Mesenchymal stem cell (in vitro differentiated cells and primary cell): ENCODE data around the gene DDC.

ENCODE experiments used
- DNase-seq: peaks from one replicate; pipeline ENCODE4 v3.0.0-alpha.2; 2013
- H2AFZ ChIP-seq: one replicate; pipeline ENCODE4 v1.6.1; 2013; ENCODE audit warnings: low read depth, mild to moderate bottlenecking, control low read depth, inconsistent platforms, low read length, moderate library complexity
- H2AK5ac ChIP-seq: 2 replicates; pipeline ENCODE4 v1.6.1; 2013; ENCODE audit warnings: low read length, moderate library complexity, mild to moderate bottlenecking, inconsistent platforms; ENCODE audit not compliant: severe bottlenecking
- H2BK120ac ChIP-seq: one replicate; pipeline ENCODE4 v1.6.1; 2013; ENCODE audit warnings: low read depth, mild to moderate bottlenecking, inconsistent platforms, low read length, moderate library complexity
- H2BK12ac ChIP-seq, 2 experiments: one replicate each; pipeline ENCODE4 v1.6.1; 2013; ENCODE audit warnings: inconsistent platforms in 2 of 2, low read length in 2 of 2, mild to moderate bottlenecking in 2 of 2, moderate library complexity in 2 of 2, control low read depth in 1 of 2
- H2BK15ac ChIP-seq: one replicate; pipeline ENCODE4 v1.6.1; 2013; ENCODE audit warnings: mild to moderate bottlenecking, low read depth, inconsistent platforms; ENCODE audit not compliant: poor library complexity, severe bottlenecking
- H2BK5ac ChIP-seq: 2 replicates; pipeline ENCODE4 v1.6.1; 2013; ENCODE audit warnings: low read depth, mild to moderate bottlenecking, low read length, control low read depth, inconsistent platforms; ENCODE audit not compliant: poor library complexity, severe bottlenecking
- H3K14ac ChIP-seq, 2 experiments: one replicate each; pipeline ENCODE4 v1.6.1; 2013; ENCODE audit warnings: inconsistent platforms in 2 of 2, low read length in 2 of 2, control low read depth in 1 of 2, mild to moderate bottlenecking in 1 of 2, moderate library complexity in 1 of 2
- H3K18ac ChIP-seq, 2 experiments: one replicate each; pipeline ENCODE4 v1.6.1; 2013; ENCODE audit warnings: inconsistent platforms in 2 of 2, low read length in 2 of 2, control low read depth in 1 of 2, low read depth in 1 of 2, mild to moderate bottlenecking in 1 of 2
- H3K23ac ChIP-seq, 2 experiments: one replicate each; pipeline ENCODE4 v1.6.1; 2013; ENCODE audit warnings: inconsistent platforms in 2 of 2, low read length in 2 of 2, mild to moderate bottlenecking in 2 of 2, moderate library complexity in 2 of 2, control low read depth in 1 of 2
- H3K27ac ChIP-seq: 2 replicates; pipeline ENCODE4 v1.5.1; 2013; ENCODE audit warnings: mild to moderate bottlenecking, moderate library complexity, low read length, control low read depth, inconsistent platforms; ENCODE audit not compliant: poor library complexity, severe bottlenecking
- H3K27me3 ChIP-seq, 2 experiments: 2 replicates each; pipeline versions ENCODE4 v1.6.1 to v1.7.0; 2013; ENCODE audit warnings: low read length in 2 of 2, mild to moderate bottlenecking in 2 of 2, moderate library complexity in 2 of 2, control low read depth in 1 of 2, inconsistent platforms in 1 of 2; ENCODE audit not compliant: control insufficient read depth in 1 of 2, insufficient read depth in 1 of 2
- H3K36me3 ChIP-seq, 2 experiments: 2 replicates each; pipeline versions ENCODE4 v1.6.1 to v1.7.0; 2013; ENCODE audit warnings: low read length in 2 of 2, control low read depth in 1 of 2, inconsistent platforms in 1 of 2, low read depth in 1 of 2, mild to moderate bottlenecking in 1 of 2; ENCODE audit not compliant: insufficient read depth in 2 of 2, control insufficient read depth in 1 of 2
- H3K4ac ChIP-seq, 2 experiments: one replicate each; pipeline ENCODE4 v1.6.1; 2013; ENCODE audit warnings: inconsistent platforms in 2 of 2, low read length in 2 of 2, mild to moderate bottlenecking in 2 of 2, moderate library complexity in 2 of 2, control low read depth in 1 of 2, low read depth in 1 of 2
- H3K4me1 ChIP-seq: 2 replicates; pipeline ENCODE4 v1.6.1; 2013; ENCODE audit warnings: low read depth, low read length, control low read depth; ENCODE audit not compliant: control insufficient read depth, insufficient read depth
- H3K4me2 ChIP-seq: 2 replicates; pipeline ENCODE4 v1.6.1; 2013; ENCODE audit warnings: low read length, mild to moderate bottlenecking, inconsistent platforms; ENCODE audit not compliant: poor library complexity, severe bottlenecking
- H3K4me3 ChIP-seq, 2 experiments: 2 replicates each; pipeline versions ENCODE4 v1.5.1 to v1.7.0; 2013; ENCODE audit warnings: low read length in 2 of 2, mild to moderate bottlenecking in 2 of 2, control low read depth in 1 of 2, low read depth in 1 of 2; ENCODE audit not compliant: insufficient read depth in 1 of 2
- H3K79me1 ChIP-seq: replicated peaks from 2 replicates; pipeline ENCODE4 v1.6.1; 2013; ENCODE audit warnings: mild to moderate bottlenecking, control low read depth, low read length, inconsistent platforms; ENCODE audit not compliant: poor library complexity, severe bottlenecking
- H3K9ac ChIP-seq: 2 replicates; pipeline ENCODE4 v1.7.0; 2013; ENCODE audit warnings: mild to moderate bottlenecking, low read length, moderate library complexity
- H3K9me3 ChIP-seq: 2 replicates; pipeline ENCODE4 v1.7.0; 2013; ENCODE audit warnings: mild to moderate bottlenecking, low read length; ENCODE audit not compliant: control insufficient read depth
- H4K8ac ChIP-seq: one replicate; pipeline ENCODE4 v1.6.1; 2013; ENCODE audit warnings: inconsistent platforms, mild to moderate bottlenecking, low read length, moderate library complexity
- H4K91ac ChIP-seq: one replicate; pipeline ENCODE4 v1.6.1; 2013; ENCODE audit warnings: mild to moderate bottlenecking, low read length, inconsistent platforms
- WGBS: methylation state at CpG from one replicate; pipeline ENCODE4 v1.1.7; 2013; ENCODE audit warnings: mixed read lengths; 5-methylcytosine and 5-hydroxymethylcytosine counted together

DDC gene

DNA sequence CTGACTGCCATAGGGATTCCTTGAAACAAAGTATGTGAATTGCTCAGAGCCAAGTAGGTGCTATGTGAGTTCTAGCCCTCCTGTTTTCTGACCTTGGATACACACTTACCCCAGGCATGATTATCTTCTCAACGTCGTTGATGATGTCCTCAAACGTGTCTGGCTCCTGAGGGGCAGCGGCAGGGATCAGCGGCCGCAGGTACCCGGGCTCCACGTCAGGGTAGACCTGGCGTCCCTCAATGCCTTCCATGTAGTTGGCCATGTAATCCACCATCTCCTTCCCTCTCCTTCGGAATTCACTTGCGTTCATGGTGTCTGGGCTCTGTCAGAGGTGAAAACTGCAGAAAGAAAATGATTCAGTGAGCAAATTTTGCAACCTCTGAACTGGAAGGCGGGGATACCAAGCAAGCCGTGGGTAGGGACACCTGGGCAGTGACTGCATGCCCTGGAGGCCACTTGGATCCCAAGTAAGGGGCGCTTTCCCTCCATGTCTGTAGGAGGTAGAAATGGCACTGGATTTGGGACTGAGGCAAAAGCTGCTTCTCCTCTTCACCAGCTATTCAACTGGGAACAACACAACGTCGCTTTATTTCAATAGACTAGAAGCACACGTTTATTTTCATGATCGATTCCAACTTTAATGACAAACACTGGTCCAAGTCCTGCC is 21.3 kb downstream of the DDC start:
- Histone ChIP-seq H3K4ac (no peak overlapping the region), H3K36me3 (no peaks in the 10 kb centered on the region), H4K8ac (no peak overlapping the region), H3K18ac (no peak overlapping the region), H3K9me3 (no peaks in the 10 kb centered on the region), H3K27ac (no peak overlapping the region), H2BK120ac (no peak overlapping the region), H3K4me2 (no peak overlapping the region), H3K23ac (no peak overlapping the region), H3K4me3 (no peak overlapping the region), H3K27me3 (peaks cover 24 to 33% of the 10 kb centered on the region in 2 experiments), H2AK5ac (no peak overlapping the region), H3K4me1 (no peaks in the 10 kb centered on the region), H3K79me1 (no peaks in the 10 kb centered on the region), H2BK5ac (no peak overlapping the region), H3K9ac (no peak overlapping the region), H3K14ac (no peak overlapping the region), H2BK12ac (no peak overlapping the region), H4K91ac (no peak overlapping the region), H2AFZ (no peak overlapping the region), H2BK15ac (peak overlapping the region; percentile 15)
- no peak for DNase-seq
- 92% methylated on average over 17 of the region's 18 CpGs for WGBS

DNA sequence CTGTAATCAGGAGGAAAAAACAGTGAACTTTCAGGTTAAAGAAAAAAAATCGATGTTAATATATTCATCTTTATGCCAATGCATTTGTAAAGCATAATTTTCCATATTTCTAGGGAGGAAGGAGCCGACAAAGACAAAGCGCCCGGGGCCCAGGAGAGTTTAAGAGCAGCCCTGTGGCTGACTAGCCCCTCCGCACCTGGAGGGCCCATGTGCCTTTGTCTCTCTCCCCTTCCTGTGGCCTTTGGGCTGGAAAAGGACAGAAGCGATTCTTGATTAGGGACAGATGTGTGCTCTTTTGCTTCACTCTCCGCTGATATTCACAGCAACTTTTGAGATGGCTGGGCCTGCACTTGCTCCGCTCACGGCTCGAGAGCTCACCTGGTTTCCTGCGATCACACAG is 23.1 kb downstream of the DDC start:
- Histone ChIP-seq H3K4ac (no peak overlapping the region), H2BK15ac (no peak overlapping the region), H3K79me1 (no peaks in the 10 kb centered on the region), H2BK5ac (no peak overlapping the region), H3K14ac (no peak overlapping the region), H2AK5ac (no peak overlapping the region), H3K4me2 (no peak overlapping the region), H4K91ac (no peak overlapping the region), H2AFZ (no peak overlapping the region), H2BK120ac (no peak overlapping the region), H3K4me1 (no peaks in the 10 kb centered on the region), H3K9me3 (no peaks in the 10 kb centered on the region), H4K8ac (no peak overlapping the region), H3K36me3 (no peaks in the 10 kb centered on the region), H3K18ac (no peak overlapping the region), H3K27ac (no peak overlapping the region), H3K27me3 (peaks cover 24 to 31% of the 10 kb centered on the region in 2 experiments), H3K23ac (no peak overlapping the region), H2BK12ac (no peak overlapping the region), H3K9ac (no peak overlapping the region), H3K4me3 (no peak overlapping the region)
- no peak for DNase-seq
- WGBS, result 87% methylated on average over 10 of the region's 11 CpGs

DNA sequence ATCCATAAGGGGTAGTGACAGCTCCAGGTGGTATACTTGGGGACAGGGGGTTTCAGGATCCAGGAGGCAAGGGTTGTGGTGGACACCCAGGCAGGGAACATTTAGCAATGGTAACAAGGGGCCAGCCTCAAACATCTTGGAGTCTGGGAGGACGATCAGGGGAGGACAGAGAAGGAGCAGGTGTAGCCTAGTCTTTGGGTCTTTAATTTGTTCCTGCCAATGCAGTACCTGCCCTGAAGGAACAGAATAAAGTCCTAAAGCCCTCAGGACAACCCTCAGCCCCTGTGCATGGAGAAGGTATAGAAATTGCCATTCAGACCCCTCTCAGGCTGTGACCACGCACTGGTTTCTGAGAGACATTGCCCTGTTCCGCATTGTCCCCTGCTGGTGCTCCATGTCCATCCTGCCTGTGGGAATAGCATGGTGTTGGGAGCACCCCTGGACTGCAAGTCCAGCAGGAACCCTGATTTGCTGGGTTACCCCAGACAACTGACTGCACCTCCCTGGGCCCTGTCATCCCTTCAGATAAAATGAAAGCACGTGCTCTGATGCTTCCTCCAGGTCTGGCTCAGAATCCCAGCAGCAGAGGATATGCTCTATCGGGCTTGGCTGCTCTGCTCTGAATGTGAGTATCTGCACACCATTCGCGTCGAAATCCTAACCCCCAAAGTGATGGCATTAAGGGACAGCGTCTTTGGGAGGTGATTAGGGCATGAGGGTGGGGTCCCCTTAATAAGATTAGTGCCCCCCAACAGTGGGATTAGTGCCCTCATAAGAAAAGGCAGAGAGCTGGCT is 24.2 kb downstream of the DDC start:
- H3K36me3 ChIP-seq, result no peaks in the 10 kb centered on the region
- H2BK5ac ChIP-seq, result no peak overlapping the region
- H2AK5ac ChIP-seq, result no peak overlapping the region
- 90% methylated on average over 9 of the region's 9 CpGs for WGBS
- no peak overlapping the region for H4K91ac ChIP-seq
- no peak overlapping the region for H3K4me2 ChIP-seq
- no peak overlapping the region for H3K14ac ChIP-seq
- H3K18ac ChIP-seq, result no peak overlapping the region
- H3K4me1 ChIP-seq, result no peaks in the 10 kb centered on the region
- no peaks in the 10 kb centered on the region for H3K79me1 ChIP-seq
- no peak overlapping the region for H3K4ac ChIP-seq
- H3K4me3 ChIP-seq, result no peak overlapping the region
- H3K9ac ChIP-seq, result no peak overlapping the region
- no peak overlapping the region for H2AFZ ChIP-seq
- H3K23ac ChIP-seq, result no peak overlapping the region
- H3K27me3 ChIP-seq, result peaks cover 16 to 31% of the 10 kb centered on the region in 2 experiments
- no peak overlapping the region for H2BK15ac ChIP-seq
- H3K27ac ChIP-seq, result no peak overlapping the region
- H2BK120ac ChIP-seq, result no peak overlapping the region
- H4K8ac ChIP-seq, result no peak overlapping the region
- H2BK12ac ChIP-seq, result no peak overlapping the region
- no peak for DNase-seq
- H3K9me3 ChIP-seq, result no peaks in the 10 kb centered on the region

DNA sequence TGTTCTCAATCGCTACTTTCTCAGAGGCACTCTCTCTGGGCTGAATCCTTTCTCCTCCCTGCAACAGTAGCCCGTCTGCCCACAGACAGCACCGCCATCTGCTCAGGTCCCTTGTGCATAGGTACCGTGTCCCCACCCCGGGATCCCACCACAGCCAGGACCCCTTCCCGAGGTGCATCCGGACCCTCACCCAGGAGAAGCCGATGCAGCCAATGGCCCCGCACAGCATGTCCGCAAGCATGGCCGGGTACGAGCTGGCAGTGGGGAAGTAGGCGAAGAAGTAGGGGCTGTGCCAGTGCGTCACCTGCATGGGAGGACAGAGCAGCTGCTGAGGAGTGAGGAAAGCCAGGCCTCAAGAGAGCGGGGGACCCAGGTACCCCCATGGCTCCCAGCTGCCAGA is 25.5 kb downstream of the DDC start:
- WGBS, result 94% methylated on average over 15 of the region's 15 CpGs
- H3K23ac ChIP-seq, result peak overlapping the region in 1 of 2 experiments; percentile 41

More for the DNA sequence above, 25.5 kb downstream of the DDC start:
- no peak overlapping the region for H4K91ac ChIP-seq
- no peak overlapping the region for H3K4me3 ChIP-seq
- no peaks in the 10 kb centered on the region for H3K79me1 ChIP-seq
- H3K18ac ChIP-seq, result no peak overlapping the region
- H3K4ac ChIP-seq, result no peak overlapping the region
- H3K36me3 ChIP-seq, result no peaks in the 10 kb centered on the region
- no peak overlapping the region for H3K27ac ChIP-seq
- no peak overlapping the region for H2BK12ac ChIP-seq
- no peak overlapping the region for H2BK120ac ChIP-seq
- no peak for DNase-seq
- peaks cover 1% of the 10 kb centered on the region for H3K4me1 ChIP-seq
- no peak overlapping the region for H3K4me2 ChIP-seq
- H2AFZ ChIP-seq, result no peak overlapping the region
- no peak overlapping the region for H2AK5ac ChIP-seq
- no peak overlapping the region for H2BK15ac ChIP-seq
- no peak overlapping the region for H4K8ac ChIP-seq
- H2BK5ac ChIP-seq, result no peak overlapping the region
- H3K14ac ChIP-seq, result no peak overlapping the region
- H3K9ac ChIP-seq, result no peak overlapping the region
- no peaks in the 10 kb centered on the region for H3K9me3 ChIP-seq
- H3K27me3 ChIP-seq, result peaks cover 16 to 31% of the 10 kb centered on the region in 2 experiments
